H9 (cell line): ENCODE measurements around the gene GALNT12. TPM values are rescaled to one million over a fixed set of nuclear protein-coding genes. Genes with fewer than 3 reads are reported as not detected.

Experiments used
- DNase-seq: peaks from one replicate; pipeline ENCODE4 v3.0.0-alpha.2; 2017
- H2AFZ ChIP-seq: one replicate; pipeline ENCODE4 v1.6.1; 2013; ENCODE audit warnings: mild to moderate bottlenecking, low read length, control low read depth, moderate library complexity
- H2AK5ac ChIP-seq: 2 replicates; pipeline ENCODE4 v1.6.1; 2013; ENCODE audit warnings: low read length, control low read depth, mixed read lengths; ENCODE audit not compliant: insufficient read length
- H2BK120ac ChIP-seq: one replicate; pipeline ENCODE4 v1.6.1; 2013; ENCODE audit warnings: low read depth, mild to moderate bottlenecking, low read length, control low read depth, inconsistent platforms; ENCODE audit not compliant: poor library complexity, severe bottlenecking
- H2BK12ac ChIP-seq: 2 replicates; pipeline ENCODE4 v1.6.1; 2013; ENCODE audit warnings: low read length, control low read depth, mixed read lengths, low read depth; ENCODE audit not compliant: insufficient read length
- H2BK15ac ChIP-seq: 2 replicates; pipeline ENCODE4 v1.6.1; 2013; ENCODE audit warnings: low read depth, low read length, control low read depth
- H2BK20ac ChIP-seq: one replicate; pipeline ENCODE4 v1.6.1; 2013; ENCODE audit warnings: low read depth, mild to moderate bottlenecking, low read length, control low read depth, inconsistent platforms; ENCODE audit not compliant: poor library complexity, severe bottlenecking
- H2BK5ac ChIP-seq: 2 replicates; pipeline ENCODE4 v1.6.1; 2013; ENCODE audit warnings: low read length, control low read depth, mixed read lengths; ENCODE audit not compliant: insufficient read length
- H3K14ac ChIP-seq: 2 replicates; pipeline ENCODE4 v1.6.1; 2013; ENCODE audit warnings: low read length, control low read depth; ENCODE audit not compliant: insufficient read depth
- H3K18ac ChIP-seq: 2 replicates; pipeline ENCODE4 v1.6.1; 2013; ENCODE audit warnings: low read depth, mild to moderate bottlenecking, mixed read lengths, low read length, control low read depth; ENCODE audit not compliant: insufficient read length
- H3K23ac ChIP-seq: 2 replicates; pipeline ENCODE4 v1.6.1; 2013; ENCODE audit warnings: low read length, control low read depth, mixed read lengths, low read depth; ENCODE audit not compliant: insufficient read length
- H3K23me2 ChIP-seq: 2 replicates; pipeline ENCODE4 v1.6.1; 2013; ENCODE audit warnings: low read depth, mild to moderate bottlenecking, mixed read lengths, low read length, control low read depth; ENCODE audit not compliant: insufficient read length, poor library complexity, severe bottlenecking
- H3K27ac ChIP-seq: 2 replicates; pipeline ENCODE4 v1.5.1; 2013; ENCODE audit warnings: low read length, control low read depth, mixed read lengths, low read depth; ENCODE audit not compliant: insufficient read length
- H3K27me3 ChIP-seq: 2 replicates; pipeline ENCODE4 v1.6.1; 2013; ENCODE audit warnings: low read length, control low read depth, inconsistent platforms; ENCODE audit not compliant: insufficient read depth
- H3K4ac ChIP-seq: 2 replicates; pipeline ENCODE4 v1.6.1; 2013; ENCODE audit warnings: low read depth, mild to moderate bottlenecking, control low read depth, inconsistent platforms, low read length, moderate library complexity
- H3K4me1 ChIP-seq: 2 replicates; pipeline ENCODE4 v1.6.1; 2013; ENCODE audit warnings: low read length, control low read depth, inconsistent platforms; ENCODE audit not compliant: insufficient read depth
- H3K4me2 ChIP-seq: 2 replicates; pipeline ENCODE4 v1.6.1; 2013; ENCODE audit warnings: low read length, control low read depth, mixed read lengths; ENCODE audit not compliant: insufficient read length, insufficient read depth
- H3K56ac ChIP-seq: 2 replicates; pipeline ENCODE4 v1.6.1; 2013; ENCODE audit warnings: low read depth, mild to moderate bottlenecking, mixed read lengths, low read length, control low read depth; ENCODE audit not compliant: insufficient read length
- H3K79me1 ChIP-seq: 2 replicates; pipeline ENCODE4 v1.6.1; 2013; ENCODE audit warnings: low read depth, mild to moderate bottlenecking, moderate library complexity, low read length, control low read depth, inconsistent platforms; ENCODE audit not compliant: insufficient read depth, poor library complexity, severe bottlenecking
- H3K79me2 ChIP-seq: 2 replicates; pipeline ENCODE4 v1.6.1; 2013; ENCODE audit warnings: low read length, control low read depth, inconsistent platforms; ENCODE audit not compliant: insufficient read depth
- H3K9ac ChIP-seq: 2 replicates; pipeline ENCODE4 v1.6.1; 2013; ENCODE audit warnings: low read length, control low read depth, mixed read lengths; ENCODE audit not compliant: insufficient read length; ENCODE audit errors: extremely low read depth
- H3K9me3 ChIP-seq: one replicate; pipeline ENCODE4 v1.6.1; 2013; ENCODE audit warnings: low read depth, low read length, inconsistent platforms; ENCODE audit not compliant: control insufficient read depth
- H3T11ph ChIP-seq: one replicate; pipeline ENCODE4 v1.6.1; 2013; ENCODE audit warnings: mild to moderate bottlenecking, low read length, control low read depth, inconsistent platforms
- H4K20me1 ChIP-seq: one replicate; pipeline ENCODE4 v1.6.1; 2013; ENCODE audit not compliant: control insufficient read depth, insufficient read length, insufficient read depth
- H4K5ac ChIP-seq: 2 replicates; pipeline ENCODE4 v1.6.1; 2013; ENCODE audit warnings: low read depth, mild to moderate bottlenecking, mixed read lengths, low read length, control low read depth; ENCODE audit not compliant: insufficient read length
- H4K8ac ChIP-seq: replicated peaks from 2 replicates; pipeline ENCODE4 v1.6.1; 2013; ENCODE audit warnings: low read length, control low read depth, mixed read lengths, low read depth; ENCODE audit not compliant: insufficient read length
- H4K91ac ChIP-seq: 2 replicates; pipeline ENCODE4 v1.6.1; 2013; ENCODE audit warnings: low read depth, mild to moderate bottlenecking, moderate library complexity, mixed read lengths, low read length, control low read depth; ENCODE audit not compliant: insufficient read length
- H3K27ac Mint-ChIP-seq, 3 experiments: 2 replicates in 2 of 3; 3 replicates in 1 of 3; pipeline ENCODE4 v1.8.0; 2020 to 2021; ENCODE audit warnings: mixed read lengths in 3 of 3, mild to moderate bottlenecking in 1 of 3, moderate library complexity in 1 of 3
- H3K27me3 Mint-ChIP-seq: 2 replicates; pipeline ENCODE4 v1.8.0; 2021; ENCODE audit warnings: low read depth, mild to moderate bottlenecking, moderate library complexity, mixed read lengths
- H3K36me3 Mint-ChIP-seq, 3 experiments: 2 replicates in 2 of 3; 3 replicates in 1 of 3; pipeline ENCODE4 v1.8.0; 2020 to 2021; ENCODE audit warnings: low read depth in 3 of 3, mixed read lengths in 3 of 3; ENCODE audit not compliant: insufficient read depth in 1 of 3
- H3K4me1 Mint-ChIP-seq, 2 experiments: 2 replicates each; pipeline ENCODE4 v1.8.0; 2020; ENCODE audit warnings: mixed read lengths in 2 of 2
- H3K4me3 Mint-ChIP-seq, 2 experiments: 2 replicates in 1 of 2; 3 replicates in 1 of 2; pipeline ENCODE4 v1.8.0; 2020 to 2021; ENCODE audit warnings: mild to moderate bottlenecking in 2 of 2, mixed read lengths in 2 of 2, moderate library complexity in 1 of 2
- H3K9me3 Mint-ChIP-seq, 2 experiments: 2 replicates in 1 of 2; 3 replicates in 1 of 2; pipeline ENCODE4 v1.8.0; 2020; ENCODE audit warnings: mild to moderate bottlenecking in 2 of 2, mixed read lengths in 2 of 2, moderate library complexity in 1 of 2
- CTCF ChIP-seq: fragments of 200-600 bp; sonication (generic); conservative IDR thresholded peaks from 3 replicates; pipeline ENCODE4 v1.8.0; 2021; ENCODE audit warnings: antibody characterized with exemption, mild to moderate bottlenecking
- WGBS: extraction: QIAGEN DNeasy Blood & Tissue Kit; methylation state at CpG from one replicate; pipeline ENCODE4 v1.1.7; 2013; ENCODE audit warnings: missing lambda C conversion rate, low lambda C conversion rate, mixed read lengths; ENCODE audit not compliant: insufficient read length; ENCODE audit errors: extremely low coverage; 5-methylcytosine and 5-hydroxymethylcytosine counted together
- total RNA-seq: library from RNA; stranded (reverse); gene quantifications from 2 replicates; pipeline ENCODE4 v1.2.1, GENCODE V29; 2021

GALNT12 gene
- total RNA-seq, 1 experiment from 2014 or later = 18.0 TPM

DNA sequence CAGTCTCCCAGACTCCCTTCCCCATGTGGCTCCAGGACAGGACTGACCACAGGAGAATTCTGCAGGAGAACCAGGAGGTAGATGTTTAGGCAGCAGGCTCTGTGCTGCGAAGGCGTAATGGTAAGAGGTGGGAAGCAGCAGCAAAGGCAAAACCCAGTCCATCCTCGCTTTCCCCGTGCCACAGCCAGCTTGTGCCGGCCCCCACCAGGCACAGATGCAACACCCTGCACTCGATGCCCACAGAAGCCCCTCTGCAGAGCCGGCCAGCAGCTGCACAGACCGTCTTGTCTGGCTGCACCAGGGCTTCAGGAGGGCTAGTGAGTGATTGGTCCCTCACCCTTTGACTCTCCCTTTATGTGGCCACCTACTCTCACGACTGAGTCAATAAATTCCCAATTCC lies 39.1 kb upstream of the GALNT12 start:
- Histone ChIP-seq H3K56ac (no peak overlapping the region), H2BK15ac (no peak overlapping the region), H2AK5ac (no peak overlapping the region), H4K5ac (no peak overlapping the region), H3K4me2 (no peak overlapping the region), H4K20me1 (no peaks in the 10 kb centered on the region), H3K23ac (no peak overlapping the region), H2AFZ (no peak overlapping the region), H3K23me2 (no peaks in the 10 kb centered on the region), H3T11ph (no peak overlapping the region), H4K8ac (no peak overlapping the region), H3K18ac (no peak overlapping the region), H3K79me1 (no peaks in the 10 kb centered on the region), H2BK5ac (no peak overlapping the region), H2BK20ac (no peak overlapping the region), H3K27me3 (no peaks in the 10 kb centered on the region), H4K91ac (no peak overlapping the region), H3K9ac (no peak overlapping the region), H3K4ac (no peak overlapping the region), H3K4me1 (no peaks in the 10 kb centered on the region), H3K27ac (no peak overlapping the region), H2BK120ac (no peak overlapping the region), H3K14ac (no peak overlapping the region), H3K9me3 (no peaks in the 10 kb centered on the region), H3K79me2 (no peaks in the 10 kb centered on the region), H2BK12ac (no peak overlapping the region)
- peaks cover 27 to 76% (median 75%) of the 10 kb centered on the region in 3 experiments for H3K36me3 Mint-ChIP-seq
- no peak overlapping the region for H3K4me3 Mint-ChIP-seq
- no peak overlapping the region for H3K27ac Mint-ChIP-seq
- no peak for TF ChIP-seq CTCF
- H3K4me1 Mint-ChIP-seq = no peaks in the 10 kb centered on the region
- H3K27me3 Mint-ChIP-seq = no peaks in the 10 kb centered on the region
- no peaks in the 10 kb centered on the region; a peak in 1 of 5 replicates for H3K9me3 Mint-ChIP-seq
- DNase-seq = no peak
- no CpG with 5 or more reads among the region's 9 CpGs for WGBS
